HEK293 (cell line): Measurements from ENCODE around the gene SYTL3.

ENCODE experiments used
- CTCF ChIA-PET: fragments of 350-600 bp; formaldehyde crosslinking; extraction: SDS; loops from one replicate; lab custom pipeline; 2021; ENCODE audit warnings: antibody characterized with exemption; lab: Yijun Ruan, JAX
- POLR2A ChIA-PET: fragments of 300-600 bp; formaldehyde crosslinking; extraction: SDS; loops from one replicate; lab custom pipeline; 2020; ENCODE audit warnings: antibody characterized with exemption, inconsistent platforms; lab: Yijun Ruan, JAX
- H3K27ac ChIP-seq: fragments of 200-500 bp; sonication (Bioruptor generic); 2 replicates; pipeline ENCODE4 v1.5.1; 2014; ENCODE audit warnings: low read depth, low read length, control low read depth, inconsistent platforms; ENCODE audit errors: extremely low read depth
- H3K36me3 ChIP-seq, 2 experiments: fragments of 200-500 bp in 1 of 2; sonication (Bioruptor generic) in 1 of 2; 1 replicate in 1 of 2; 2 replicates in 1 of 2; pipeline ENCODE4 v1.5.1; 2014 to 2017; ENCODE audit warnings: inconsistent platforms in 2 of 2, low read length in 2 of 2; ENCODE audit not compliant: control insufficient read depth in 2 of 2, insufficient read depth in 1 of 2
- H3K4me1 ChIP-seq: fragments of 200-500 bp; sonication (Bioruptor generic); 2 replicates; pipeline ENCODE4 v1.5.1; 2014; ENCODE audit warnings: mild to moderate bottlenecking, low read length, inconsistent platforms; ENCODE audit not compliant: control insufficient read depth, insufficient read depth
- H3K4me3 ChIP-seq: 2 replicates; pipeline ENCODE4 v1.5.1; 2011; ENCODE audit warnings: low read depth, mild to moderate bottlenecking, control low read depth, low read length, moderate library complexity
- H3K9me3 ChIP-seq: fragments of 200-500 bp; sonication (Bioruptor generic); 2 replicates; pipeline ENCODE4 v1.5.1; 2014; ENCODE audit warnings: low read depth, low read length, inconsistent platforms; ENCODE audit not compliant: control insufficient read depth, insufficient read depth
- HOXC10 ChIP-seq: sonication (generic); formaldehyde crosslinking; IDR thresholded peaks from 2 replicates; pipeline ENCODE4 v1.8.1; 2023; ENCODE audit warnings: mild to moderate bottlenecking, missing genetic modification reagents
- KLF17 ChIP-seq: fragments of 450-650 bp; formaldehyde crosslinking; IDR thresholded peaks from 2 replicates; pipeline ENCODE4 v1.5.1; 2016; ENCODE audit warnings: missing biosample characterization, missing genetic modification characterization
- PRDM1 ChIP-seq: fragments of 450-650 bp; formaldehyde crosslinking; IDR thresholded peaks from 2 replicates; pipeline ENCODE4; 2016; ENCODE audit warnings: missing biosample characterization, missing genetic modification characterization
- YY1 ChIP-seq: fragments of 450-650 bp; formaldehyde crosslinking; IDR thresholded peaks from 2 replicates; pipeline ENCODE4 v1.5.1; 2018; ENCODE audit warnings: missing biosample characterization, missing genetic modification characterization
- ZBTB7A ChIP-seq: fragments of 450-650 bp; formaldehyde crosslinking; IDR thresholded peaks from 2 replicates; pipeline ENCODE4 v1.5.1; 2016; ENCODE audit warnings: low read depth, missing biosample characterization, missing genetic modification characterization
- ZBTB8A ChIP-seq: fragments of 450-650 bp; formaldehyde crosslinking; IDR thresholded peaks from 2 replicates; pipeline ENCODE4 v1.5.1; 2016; ENCODE audit warnings: missing biosample characterization, missing genetic modification characterization
- ZFP37 ChIP-seq: fragments of 450-650 bp; formaldehyde crosslinking; IDR thresholded peaks from 2 replicates; pipeline ENCODE4 v1.5.1; 2016; ENCODE audit warnings: missing biosample characterization, missing genetic modification characterization
- ZNF10 ChIP-seq: fragments of 450-650 bp; formaldehyde crosslinking; IDR thresholded peaks from 2 replicates; pipeline ENCODE4 v1.5.1; 2017; ENCODE audit warnings: missing biosample characterization, missing genetic modification characterization
- ZNF112 ChIP-seq: fragments of 450-650 bp; formaldehyde crosslinking; IDR thresholded peaks from 2 replicates; pipeline ENCODE4 v1.5.0; 2017; ENCODE audit warnings: missing biosample characterization, missing genetic modification characterization
- ZNF140 ChIP-seq: fragments of 450-650 bp; formaldehyde crosslinking; IDR thresholded peaks from 2 replicates; pipeline ENCODE4 v1.5.1; 2016; ENCODE audit warnings: missing biosample characterization, missing genetic modification characterization
- ZNF174 ChIP-seq: fragments of 450-650 bp; formaldehyde crosslinking; IDR thresholded peaks from 2 replicates; pipeline ENCODE4 v1.5.0; 2017; ENCODE audit warnings: missing biosample characterization, mild to moderate bottlenecking, missing genetic modification characterization
- ZNF221 ChIP-seq: fragments of 450-650 bp; formaldehyde crosslinking; IDR thresholded peaks from 2 replicates; pipeline ENCODE4 v1.5.1; 2017; ENCODE audit warnings: missing biosample characterization, missing genetic modification characterization, borderline replicate concordance
- ZNF324 ChIP-seq: fragments of 450-650 bp; formaldehyde crosslinking; IDR thresholded peaks from 2 replicates; pipeline ENCODE4 v1.5.1; 2016; ENCODE audit warnings: missing biosample characterization, missing genetic modification characterization
- ZNF37A ChIP-seq: fragments of 450-650 bp; IDR thresholded peaks from 2 replicates; pipeline ENCODE4 v1.5.1; 2018; ENCODE audit warnings: missing biosample characterization, missing genetic modification characterization
- ZNF394 ChIP-seq: fragments of 450-650 bp; formaldehyde crosslinking; IDR thresholded peaks from 2 replicates; pipeline ENCODE4 v1.5.1; 2016; ENCODE audit warnings: missing biosample characterization, missing genetic modification characterization, mild to moderate bottlenecking, moderate library complexity, borderline replicate concordance
- ZNF501 ChIP-seq: fragments of 450-650 bp; formaldehyde crosslinking; IDR thresholded peaks from 2 replicates; pipeline ENCODE4 v1.5.1; 2016; ENCODE audit warnings: missing biosample characterization, missing genetic modification characterization
- ZNF514 ChIP-seq: fragments of 450-650 bp; formaldehyde crosslinking; IDR thresholded peaks from 2 replicates; pipeline ENCODE4 v1.5.1; 2016; ENCODE audit warnings: missing biosample characterization, missing genetic modification characterization
- ZNF558 ChIP-seq: fragments of 450-650 bp; formaldehyde crosslinking; IDR thresholded peaks from 2 replicates; pipeline ENCODE4 v1.5.1; 2016; ENCODE audit warnings: missing biosample characterization, missing genetic modification characterization
- ZNF585B ChIP-seq: fragments of 450-650 bp; formaldehyde crosslinking; IDR thresholded peaks from 2 replicates; pipeline ENCODE4 v1.5.1; 2016; ENCODE audit warnings: missing biosample characterization, missing genetic modification characterization
- ZNF658 ChIP-seq: fragments of 450-650 bp; formaldehyde crosslinking; IDR thresholded peaks from 2 replicates; pipeline ENCODE4; 2016; ENCODE audit warnings: missing biosample characterization, missing genetic modification characterization
- ZNF664 ChIP-seq: fragments of 450-650 bp; formaldehyde crosslinking; IDR thresholded peaks from 2 replicates; pipeline ENCODE4 v1.5.1; 2016; ENCODE audit warnings: missing biosample characterization, missing genetic modification characterization
- ZNF747 ChIP-seq: fragments of 450-650 bp; formaldehyde crosslinking; IDR thresholded peaks from 2 replicates; pipeline ENCODE4 v1.5.1; 2016; ENCODE audit warnings: missing biosample characterization, missing genetic modification characterization
- ZNF777 ChIP-seq: fragments of 450-650 bp; formaldehyde crosslinking; IDR thresholded peaks from 2 replicates; pipeline ENCODE4 v1.5.1; 2017; ENCODE audit warnings: missing biosample characterization, missing genetic modification characterization, borderline replicate concordance
- TF ChIP-seq, protein P1 (sequence below): fragments of 450-650 bp; formaldehyde crosslinking; IDR thresholded peaks from 2 replicates; pipeline ENCODE4 v1.5.1; 2016; ENCODE audit warnings: missing biosample characterization, missing genetic modification characterization
- TF ChIP-seq, protein P2 (sequence below): fragments of 450-650 bp; formaldehyde crosslinking; IDR thresholded peaks from 2 replicates; pipeline ENCODE4 v1.5.1; 2016; ENCODE audit warnings: missing biosample characterization, missing genetic modification characterization
- TF ChIP-seq, protein P3 (sequence below): fragments of 450-650 bp; formaldehyde crosslinking; IDR thresholded peaks from 2 replicates; pipeline ENCODE4 v1.5.1; 2016; ENCODE audit warnings: missing biosample characterization, missing genetic modification characterization, borderline replicate concordance

SYTL3 gene

GRCh38 chr6:158730541-158730907 is 80.7 kb downstream of the SYTL3 start:
- H3K27ac ChIP-seq: no peak overlapping the region
- POLR2A ChIA-PET: no interaction called here
- CTCF ChIA-PET: interaction anchor here (0.6 to 5.2 kb wide), 2 partner anchors 12 to 18 kb away, joined by 5 to 34 read pairs; no protein-coding TSS in a partner anchor
- H3K9me3 ChIP-seq: no peaks in the 10 kb centered on the region
- no peak for TF ChIP-seq ZBTB7A (tag by site-specific recombination)
- TF ChIP-seq ZNF585B (tag by site-specific recombination): no peak
- no peak for TF ChIP-seq ZNF664 (tag by site-specific recombination)
- TF ChIP-seq ZNF658 (tag by site-specific recombination): no peak
- no peak for TF ChIP-seq ZNF10 (tag by site-specific recombination)
- TF ChIP-seq, protein P1, sequence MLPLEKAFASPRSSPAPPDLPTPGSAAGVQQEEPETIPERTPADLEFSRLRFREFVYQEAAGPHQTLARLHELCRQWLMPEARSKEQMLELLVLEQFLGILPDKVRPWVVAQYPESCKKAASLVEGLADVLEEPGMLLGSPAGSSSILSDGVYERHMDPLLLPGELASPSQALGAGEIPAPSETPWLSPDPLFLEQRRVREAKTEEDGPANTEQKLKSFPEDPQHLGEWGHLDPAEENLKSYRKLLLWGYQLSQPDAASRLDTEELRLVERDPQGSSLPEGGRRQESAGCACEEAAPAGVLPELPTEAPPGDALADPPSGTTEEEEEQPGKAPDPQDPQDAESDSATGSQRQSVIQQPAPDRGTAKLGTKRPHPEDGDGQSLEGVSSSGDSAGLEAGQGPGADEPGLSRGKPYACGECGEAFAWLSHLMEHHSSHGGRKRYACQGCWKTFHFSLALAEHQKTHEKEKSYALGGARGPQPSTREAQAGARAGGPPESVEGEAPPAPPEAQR (tag by site-specific recombination): no peak
- no peak for TF ChIP-seq ZNF558
- TF ChIP-seq ZNF501: no peak
- TF ChIP-seq ZNF112: no peak
- TF ChIP-seq, protein P2, sequence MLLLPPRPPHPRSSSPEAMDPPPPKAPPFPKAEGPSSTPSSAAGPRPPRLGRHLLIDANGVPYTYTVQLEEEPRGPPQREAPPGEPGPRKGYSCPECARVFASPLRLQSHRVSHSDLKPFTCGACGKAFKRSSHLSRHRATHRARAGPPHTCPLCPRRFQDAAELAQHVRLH: no peak
- TF ChIP-seq ZNF747 (tag by site-specific recombination): no peak
- TF ChIP-seq ZFP37 (tag by site-specific recombination): no peak
- no peak for TF ChIP-seq ZNF37A (tag by site-specific recombination)
- no peak for TF ChIP-seq HOXC10 (CRISPR knock-in tag)
- no peak for TF ChIP-seq ZNF140
- no peak for TF ChIP-seq YY1 (tag by site-specific recombination)
- TF ChIP-seq PRDM1 (tag by site-specific recombination): no peak
- TF ChIP-seq ZNF221: no peak
- no peak for TF ChIP-seq KLF17
- TF ChIP-seq, protein P3, sequence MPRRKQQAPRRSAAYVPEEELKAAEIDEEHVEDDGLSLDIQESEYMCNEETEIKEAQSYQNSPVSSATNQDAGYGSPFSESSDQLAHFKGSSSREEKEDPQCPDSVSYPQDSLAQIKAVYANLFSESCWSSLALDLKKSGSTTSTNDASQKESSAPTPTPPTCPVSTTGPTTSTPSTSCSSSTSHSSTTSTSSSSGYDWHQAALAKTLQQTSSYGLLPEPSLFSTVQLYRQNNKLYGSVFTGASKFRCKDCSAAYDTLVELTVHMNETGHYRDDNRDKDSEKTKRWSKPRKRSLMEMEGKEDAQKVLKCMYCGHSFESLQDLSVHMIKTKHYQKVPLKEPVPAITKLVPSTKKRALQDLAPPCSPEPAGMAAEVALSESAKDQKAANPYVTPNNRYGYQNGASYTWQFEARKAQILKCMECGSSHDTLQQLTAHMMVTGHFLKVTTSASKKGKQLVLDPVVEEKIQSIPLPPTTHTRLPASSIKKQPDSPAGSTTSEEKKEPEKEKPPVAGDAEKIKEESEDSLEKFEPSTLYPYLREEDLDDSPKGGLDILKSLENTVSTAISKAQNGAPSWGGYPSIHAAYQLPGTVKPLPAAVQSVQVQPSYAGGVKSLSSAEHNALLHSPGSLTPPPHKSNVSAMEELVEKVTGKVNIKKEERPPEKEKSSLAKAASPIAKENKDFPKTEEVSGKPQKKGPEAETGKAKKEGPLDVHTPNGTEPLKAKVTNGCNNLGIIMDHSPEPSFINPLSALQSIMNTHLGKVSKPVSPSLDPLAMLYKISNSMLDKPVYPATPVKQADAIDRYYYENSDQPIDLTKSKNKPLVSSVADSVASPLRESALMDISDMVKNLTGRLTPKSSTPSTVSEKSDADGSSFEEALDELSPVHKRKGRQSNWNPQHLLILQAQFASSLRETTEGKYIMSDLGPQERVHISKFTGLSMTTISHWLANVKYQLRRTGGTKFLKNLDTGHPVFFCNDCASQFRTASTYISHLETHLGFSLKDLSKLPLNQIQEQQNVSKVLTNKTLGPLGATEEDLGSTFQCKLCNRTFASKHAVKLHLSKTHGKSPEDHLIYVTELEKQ (tag by site-specific recombination): no peak
- no peaks in the 10 kb centered on the region for H3K36me3 ChIP-seq
- no peak overlapping the region for H3K4me3 ChIP-seq
- H3K4me1 ChIP-seq: no peaks in the 10 kb centered on the region

- POLR2A ChIA-PET: interaction anchor here (0.6 kb wide), 1 partner anchor 159 kb away, joined by 3 read pairs; no protein-coding TSS in a partner anchor
- CTCF ChIA-PET: interaction anchor here (1.1 kb wide), 1 partner anchor 17 kb away, joined by 3 read pairs; no protein-coding TSS in a partner anchor
- no peak overlapping the region for H3K27ac ChIP-seq
- H3K9me3 ChIP-seq: no peaks in the 10 kb centered on the region
- TF ChIP-seq ZNF174 (tag by site-specific recombination): no peak
- TF ChIP-seq ZNF394 (tag by site-specific recombination): no peak
- no peak for TF ChIP-seq ZNF777 (tag by site-specific recombination)
- TF ChIP-seq ZBTB8A (tag by site-specific recombination): no peak
- no peak for TF ChIP-seq ZNF324 (tag by site-specific recombination)
- TF ChIP-seq ZNF514 (tag by site-specific recombination): no peak
- no peak overlapping the region for H3K4me3 ChIP-seq
- no peaks in the 10 kb centered on the region for H3K4me1 ChIP-seq
- H3K36me3 ChIP-seq: no peaks in the 10 kb centered on the region
These were observed 85.2 kb downstream of the SYTL3 start for GRCh38 chr6:158735009-158735408.
